Measurements from ENCODE around the gene TBX18.

GRCh38 chr6:84774985-84775284 is 10.5 kb upstream of the TBX18 start:
- TF ChIP-seq CTCF (conservative IDR thresholded peaks at IDR 0.05; ENCODE audit: low read length) (no peak), EZH2phosphoT487 (IDR thresholded peaks at IDR 0.05; ENCODE audit: borderline replicate concordance, low read depth, low read length) (no peak)
